HepG2 (cell line): Measurements from ENCODE around the gene TSSK2. TPM values are rescaled to one million over a fixed set of nuclear protein-coding genes. Genes with fewer than 3 reads are reported as not detected.

Source experiments
- ATAC-seq: fragments of 200-7000 bp; cut with Tn5 transposase; 3 replicates; pipeline ENCODE4 v1.9.1; 2020; ENCODE audit warnings: mild to moderate bottlenecking, moderate library complexity
- BruUV-seq: library from RNA; stranded (reverse); fragments of 400-500 nt; replicated peaks from 2 replicates; lab custom pipeline; 2021; lab: Mats Ljungman, UMichigan
- CTCF ChIA-PET: fragments of 300-600 bp; formaldehyde crosslinking; extraction: SDS; loops from one replicate; lab custom pipeline; 2021; ENCODE audit warnings: low total read pairs, inconsistent platforms, low intra/inter-chr PET ratio; lab: Yijun Ruan, JAX
- POLR2A ChIA-PET: fragments of 350-600 bp; sonication (Branson Sonifier 250); formaldehyde crosslinking; loops from one replicate; lab custom pipeline; 2020; ENCODE audit warnings: antibody characterized with exemption, inconsistent platforms; lab: Yijun Ruan, JAX
- DNase-seq: peaks from one replicate; pipeline ENCODE4 v3.0.0-alpha.2; 2015; ENCODE audit warnings: low spot score
- FAIRE-seq: peaks from 3 replicates; lab custom pipeline; 2011; peaks lifted over from hg19 to GRCh38; lab: Jason Lieb, UNC
- H2AFZ ChIP-seq: one replicate; pipeline ENCODE4 v1.6.1; 2011; ENCODE audit warnings: low read length, inconsistent platforms
- H3K27ac ChIP-seq: fragments of 300-600 bp; 3 replicates; pipeline ENCODE4 v1.8.0; 2011; ENCODE audit warnings: mixed run types, mild to moderate bottlenecking, mixed read lengths, low read length, inconsistent platforms; ENCODE audit not compliant: insufficient read depth; ENCODE audit errors: extremely low read length
- H3K27me3 ChIP-seq, 2 experiments: fragments of 200-600 bp in 1 of 2; 2 replicates in 1 of 2; 3 replicates in 1 of 2; pipeline versions ENCODE4 v1.6.0 to v1.8.0; 2011; ENCODE audit warnings: low read length in 2 of 2, mild to moderate bottlenecking in 2 of 2, moderate library complexity in 2 of 2, inconsistent platforms in 1 of 2; ENCODE audit not compliant: insufficient read depth in 2 of 2, control insufficient read depth in 1 of 2
- H3K36me3 ChIP-seq, 2 experiments: fragments of 200-600 bp in 1 of 2; replicated peaks in 1 of 2; 2 replicates in 1 of 2; 3 replicates in 1 of 2; pipeline versions ENCODE4 v1.5.1 to v1.8.0; 2011; ENCODE audit warnings: low read length in 2 of 2, inconsistent platforms in 1 of 2; ENCODE audit not compliant: insufficient read depth in 2 of 2, control insufficient read depth in 1 of 2
- H3K4me1 ChIP-seq: 2 replicates; pipeline ENCODE4 v1.5.1; 2012; ENCODE audit warnings: low read length, inconsistent platforms; ENCODE audit not compliant: insufficient read depth
- H3K4me2 ChIP-seq: 2 replicates; pipeline ENCODE4 v1.6.0; 2011; ENCODE audit warnings: low read depth, low read length, inconsistent platforms
- H3K4me3 ChIP-seq, 3 experiments: fragments of 200-600 bp in 1 of 3; sonication (generic), shearing (Covaris generic) in 1 of 3; replicated peaks in 1 of 3; 2 replicates each; pipeline ENCODE4 v1.5.1; 2011 to 2016; ENCODE audit warnings: low read length in 3 of 3, inconsistent platforms in 2 of 3, low read depth in 2 of 3, mild to moderate bottlenecking in 2 of 3, control low read depth in 1 of 3, mixed read lengths in 1 of 3; ENCODE audit not compliant: insufficient read depth in 1 of 3
- H3K79me2 ChIP-seq: one replicate; pipeline ENCODE4 v1.6.1; 2011; ENCODE audit warnings: low read length, inconsistent platforms; ENCODE audit not compliant: insufficient read depth
- H3K9ac ChIP-seq: 2 replicates; pipeline ENCODE4 v1.6.0; 2011; ENCODE audit warnings: mild to moderate bottlenecking, low read depth, low read length, inconsistent platforms; ENCODE audit not compliant: insufficient read depth
- H3K9me3 ChIP-seq: 2 replicates; pipeline ENCODE4 v1.5.1; 2012; ENCODE audit warnings: mild to moderate bottlenecking, low read length
- H4K20me1 ChIP-seq: 2 replicates; pipeline ENCODE4 v1.6.0; 2011; ENCODE audit warnings: inconsistent platforms, mild to moderate bottlenecking, low read length, moderate library complexity; ENCODE audit not compliant: insufficient read depth
- BORCS8-MEF2B ChIP-seq: sonication (generic); formaldehyde crosslinking; IDR thresholded peaks from 2 replicates; pipeline ENCODE4 v1.8.0; 2022; ENCODE audit warnings: mild to moderate bottlenecking, missing genetic modification reagents
- CEBPG ChIP-seq: IDR thresholded peaks from 2 replicates; pipeline ENCODE4 v1.6.1; 2016
- FOXA1 ChIP-seq, 2 experiments: fragments of 450-650 bp in 1 of 2; sonication (generic) in 1 of 2; formaldehyde crosslinking in 1 of 2; IDR thresholded peaks; 2 replicates each; pipeline versions ENCODE4 v1.4.0 to v1.6.1; 2016 to 2020; ENCODE audit warnings: missing genetic modification reagents in 1 of 2
- GTF2F1 ChIP-seq: fragments of 150-350 bp; IDR thresholded peaks from 2 replicates; pipeline ENCODE4 v1.6.1; 2014; ENCODE audit warnings: low read length
- HNF4G ChIP-seq, 2 experiments: sonication (generic) in 1 of 2; formaldehyde crosslinking in 1 of 2; IDR thresholded peaks; 2 replicates each; pipeline versions ENCODE4 v1.4.0 to v1.6.1; 2011 to 2020; ENCODE audit warnings: borderline replicate concordance in 2 of 2, low read depth in 2 of 2, mild to moderate bottlenecking in 2 of 2, low read length in 1 of 2, missing genetic modification reagents in 1 of 2, moderate library complexity in 1 of 2
- NFKB2 ChIP-seq: sonication (generic); formaldehyde crosslinking; IDR thresholded peaks from 2 replicates; pipeline ENCODE4 v1.4.0; 2020; ENCODE audit warnings: missing genetic modification reagents, borderline replicate concordance
- NR0B2 ChIP-seq: sonication (generic); formaldehyde crosslinking; IDR thresholded peaks from 2 replicates; pipeline ENCODE4 v1.4.0; 2020; ENCODE audit warnings: mild to moderate bottlenecking, missing genetic modification reagents
- PHF20 ChIP-seq: sonication (generic); formaldehyde crosslinking; IDR thresholded peaks from 2 replicates; pipeline ENCODE4 v1.5.0; 2020; ENCODE audit warnings: mild to moderate bottlenecking, missing genetic modification reagents
- U2AF2 ChIP-seq: fragments of 200-400 bp; formaldehyde crosslinking; IDR thresholded peaks from 2 replicates; pipeline ENCODE4 v1.6.1; 2017; ENCODE audit warnings: low read depth, mild to moderate bottlenecking, low read length
- ZBTB10 ChIP-seq: sonication (generic); formaldehyde crosslinking; IDR thresholded peaks from 2 replicates; pipeline ENCODE4 v1.4.0; 2020; ENCODE audit warnings: missing genetic modification reagents, borderline replicate concordance
- ZBTB2 ChIP-seq: sonication (generic); formaldehyde crosslinking; IDR thresholded peaks from 2 replicates; pipeline ENCODE4 v1.8.0; 2022; ENCODE audit warnings: low read depth, missing genetic modification reagents
- ZNF331 ChIP-seq: sonication (generic); formaldehyde crosslinking; IDR thresholded peaks from 2 replicates; pipeline ENCODE4 v1.4.0; 2020; ENCODE audit warnings: missing genetic modification reagents
- ZNF737 ChIP-seq: sonication (generic); formaldehyde crosslinking; IDR thresholded peaks from 2 replicates; pipeline ENCODE4 v1.5.0; 2020; ENCODE audit warnings: missing genetic modification reagents, mild to moderate bottlenecking, borderline replicate concordance
- whole genome bisulfite sequencing: methylation state at CpG from one replicate; pipeline ENCODE4 v1.1.6; 2017; ENCODE audit warnings: low lambda C conversion rate; 5-methylcytosine and 5-hydroxymethylcytosine counted together
- in situ Hi-C: cut with HindIII; loops from 2 replicates; pipeline ENCODE4 v1.10.0; 2017; ENCODE audit warnings: low pct_unique_long_range_greater_than_20kb; ENCODE audit not compliant: extremely low pct_ligation_motif_present
- intact Hi-C: fragments of 100-400 bp; cut with micrococcal nuclease; formaldehyde crosslinking; loops from one replicate; pipeline ENCODE4 v1.10.0; 2022; ENCODE audit not compliant: unreplicated experiment
- polyA plus RNA-seq, 8 experiments: library from polyadenylated mRNA; depleted of rRNA in 3 of 8; stranded (reverse) in 7 of 8; unstranded in 1 of 8; fragments of >200 nt; fragmentation: Illumina TruSeq in 4 of 8; extraction: Trizol in 4 of 8; gene quantifications; 2 replicates each; pipeline versions ENCODE4 v1.2.1 to v1.2.3, GENCODE V29; 2011 to 2016; ENCODE audit warnings: low read depth in 4 of 8, missing spikeins in 1 of 8, mixed read lengths in 1 of 8; ENCODE audit not compliant: insufficient read depth in 1 of 8
- total RNA-seq, 5 experiments: library from RNA; depleted of rRNA; stranded (reverse); fragments of >200 nt; fragmentation: Illumina TruSeq; extraction: Trizol; gene quantifications; 2 replicates each; pipeline ENCODE4 v1.2.3, GENCODE V29; 2016; ENCODE audit warnings: low read depth in 1 of 5

The TSSK2 gene
- total and polyA plus RNA-seq, 2 of the 13 experiments (the other 11 are each of a cell fraction or from before 2014, with no cell fraction given): not detected

GRCh38 chr22:19129871-19130270 lies 1.2 kb upstream of the TSSK2 start:
- H3K4me1 ChIP-seq: peaks cover 17% of the 10 kb centered on the region
- intact Hi-C loops: no loop called here
- TF ChIP-seq U2AF2: no peak
- TF ChIP-seq, all 625 proteins: peak for 0
- DNase-seq (no peak), ATAC-seq (no peak), FAIRE-seq (no peak)
- no peaks in the 10 kb centered on the region for H3K9me3 ChIP-seq
- no peak overlapping the region for H3K27ac ChIP-seq
- peaks cover 2 to 37% of the 10 kb centered on the region in 2 experiments; a peak in 4 of 5 replicates for H3K27me3 ChIP-seq
- BruUV-seq: no TSS peak
- in situ Hi-C loops: no loop called here
- ChIA-PET CTCF (no interaction called here), POLR2A (no interaction called here)
- no peak overlapping the region for H3K4me3 ChIP-seq
- no peak overlapping the region for H3K9ac ChIP-seq
- 22% methylated on average over 2 of the region's 8 CpGs for WGBS
- H4K20me1 ChIP-seq: no peaks in the 10 kb centered on the region
- H3K36me3 ChIP-seq: peaks cover 6 to 12% of the 10 kb centered on the region in 2 experiments; a peak in 4 of 5 replicates
- H3K4me2 ChIP-seq: no peak overlapping the region
- no peaks in the 10 kb centered on the region for H3K79me2 ChIP-seq
- H2AFZ ChIP-seq: no peak overlapping the region

GRCh38 chr22:19131685-19132015 lies 542 bp downstream of the TSSK2 start:
- Histone ChIP-seq H3K9me3 (no peaks in the 10 kb centered on the region), H4K20me1 (no peaks in the 10 kb centered on the region), H3K9ac (no peak overlapping the region), H3K79me2 (no peaks in the 10 kb centered on the region), H3K27me3 (peaks cover 2 to 22% of the 10 kb centered on the region in 2 experiments; a peak in 3 of 5 replicates), H3K36me3 (peaks cover 7 to 25% of the 10 kb centered on the region in 2 experiments; a peak in 4 of 5 replicates), H3K27ac (no peak overlapping the region), H3K4me2 (no peak overlapping the region), H2AFZ (no peak overlapping the region), H3K4me3 (no peak overlapping the region), H3K4me1 (peaks cover 3% of the 10 kb centered on the region)
- no TSS peak for BruUV-seq
- intact Hi-C loops (no loop called here), in situ Hi-C loops (no loop called here)
- CTCF ChIA-PET: no interaction called here
- 92% methylated on average over 12 of the region's 19 CpGs for WGBS
- no peak for DNase-seq
- POLR2A ChIA-PET: no interaction called here
- ATAC-seq: no peak
- no peak for FAIRE-seq
- TF ChIP-seq ZNF737 (CRISPR knock-in tag): no peak
- no peak for TF ChIP-seq PHF20 (CRISPR knock-in tag)
- TF ChIP-seq ZBTB2 (CRISPR knock-in tag): no peak
- no peak for TF ChIP-seq NR0B2 (CRISPR knock-in tag)
- no peak for TF ChIP-seq FOXA1 (IDR thresholded peaks at IDR 0.05)
- TF ChIP-seq FOXA1 (CRISPR knock-in tag; IDR thresholded peaks at IDR 0.05): no peak
- no peak for TF ChIP-seq CEBPG (CRISPR knock-in tag)
- TF ChIP-seq GTF2F1: no peak
- no peak for TF ChIP-seq ZBTB10
- TF ChIP-seq ZNF331 (CRISPR knock-in tag): no peak
- TF ChIP-seq NFKB2 (CRISPR knock-in tag): no peak
- no peak for TF ChIP-seq BORCS8-MEF2B (CRISPR knock-in tag)
- no peak for TF ChIP-seq HNF4G (IDR thresholded peaks at IDR 0.05; ENCODE audit: borderline replicate concordance, low read depth, low read length)
- no peak for TF ChIP-seq HNF4G (CRISPR knock-in tag; IDR thresholded peaks at IDR 0.05; ENCODE audit: borderline replicate concordance, low read depth)
